ENCODE measurements around the gene NNMT.
A peak's percentile ranks its signal among the peaks of the same experiment; 100 is the strongest.

Gene NNMT

GRCh38 chr11:114262681-114263512, 33.3 kb upstream of the NNMT start:
- no peak for DNase-seq (ENCODE audit: low read depth, low spot score)
- no peak overlapping the region for H3K27ac ChIP-seq

GRCh38 chr11:114263513-114264170, 32.6 kb upstream of the NNMT start:
- H3K27ac ChIP-seq: no peak overlapping the region
- DNase-seq (ENCODE audit: low read depth, low spot score): no peak

- DNase-seq (ENCODE audit: low read depth, low spot score): no peak
- no peak overlapping the region for H3K27ac ChIP-seq
Measured at GRCh38 chr11:114264381-114264780, 31.8 kb upstream of the NNMT start.

GRCh38 chr11:114265122-114265878, 30.9 kb upstream of the NNMT start:
- no peak for DNase-seq (ENCODE audit: low read depth, low spot score)
- H3K27ac ChIP-seq: no peak overlapping the region

GRCh38 chr11:114269498-114269897, 26.7 kb upstream of the NNMT start:
- no peak for DNase-seq (ENCODE audit: low read depth, low spot score)
- no peak overlapping the region for H3K27ac ChIP-seq

GRCh38 chr11:114270531-114271270, 25.5 kb upstream of the NNMT start:
- no peak for DNase-seq (ENCODE audit: low read depth, low spot score)
- no peak overlapping the region for H3K27ac ChIP-seq

GRCh38 chr11:114271316-114271715, 24.9 kb upstream of the NNMT start:
- no peak for DNase-seq (ENCODE audit: low read depth, low spot score)
- no peak overlapping the region for H3K27ac ChIP-seq

GRCh38 chr11:114272311-114272710, 23.9 kb upstream of the NNMT start:
- no peak overlapping the region for H3K27ac ChIP-seq
- no peak for DNase-seq (ENCODE audit: low read depth, low spot score)

GRCh38 chr11:114273071-114273470, 23.1 kb upstream of the NNMT start:
- DNase-seq (ENCODE audit: low read depth, low spot score): no peak
- no peak overlapping the region for H3K27ac ChIP-seq

- H3K27ac ChIP-seq: no peak overlapping the region
- no peak for DNase-seq (ENCODE audit: low read depth, low spot score)
Measured at GRCh38 chr11:114273890-114274635, 22.1 kb upstream of the NNMT start.

- H3K27ac ChIP-seq: no peak overlapping the region
- DNase-seq (ENCODE audit: low read depth, low spot score): no peak
Measured at GRCh38 chr11:114274637-114275036, 21.6 kb upstream of the NNMT start.

GRCh38 chr11:114275280-114275679, 20.9 kb upstream of the NNMT start:
- H3K27ac ChIP-seq: no peak overlapping the region
- DNase-seq (ENCODE audit: low read depth, low spot score): no peak

GRCh38 chr11:114276077-114276476, 20.1 kb upstream of the NNMT start:
- no peak for DNase-seq (ENCODE audit: low read depth, low spot score)
- no peak overlapping the region for H3K27ac ChIP-seq

- DNase-seq (ENCODE audit: low read depth, low spot score): no peak
- no peak overlapping the region for H3K27ac ChIP-seq
Measured at GRCh38 chr11:114277637-114278341, 18.4 kb upstream of the NNMT start.

GRCh38 chr11:114278342-114279065, 17.7 kb upstream of the NNMT start:
- DNase-seq (ENCODE audit: low read depth, low spot score): no peak
- no peak overlapping the region for H3K27ac ChIP-seq

- H3K27ac ChIP-seq: peak overlapping the region; percentile 51
- DNase-seq (ENCODE audit: low read depth, low spot score): peak; percentile 49
Measured at GRCh38 chr11:114279792-114280546, 16.2 kb upstream of the NNMT start.

GRCh38 chr11:114280696-114281095, 15.5 kb upstream of the NNMT start:
- DNase-seq (ENCODE audit: low read depth, low spot score): peak; percentile 27
- peak overlapping the region; percentile 51 for H3K27ac ChIP-seq

All from epithelial cell of prostate (primary cell).